22Rv1 (cell line): ENCODE data around the gene NRXN2.

Experiments
- H3K27ac ChIP-seq: fragments of 450-650 bp; 2 replicates; pipeline ENCODE4 v1.5.1; 2017
- ZFX ChIP-seq: fragments of 450-650 bp; IDR thresholded peaks from 2 replicates; pipeline ENCODE4 v1.6.1; 2017; ENCODE audit warnings: antibody characterized with exemption, borderline replicate concordance
- TF ChIP-seq, protein P1 (sequence below): fragments of 450-650 bp; IDR thresholded peaks from 2 replicates; pipeline ENCODE4 v1.5.1; 2017; ENCODE audit warnings: mild to moderate bottlenecking

The NRXN2 gene

DNA sequence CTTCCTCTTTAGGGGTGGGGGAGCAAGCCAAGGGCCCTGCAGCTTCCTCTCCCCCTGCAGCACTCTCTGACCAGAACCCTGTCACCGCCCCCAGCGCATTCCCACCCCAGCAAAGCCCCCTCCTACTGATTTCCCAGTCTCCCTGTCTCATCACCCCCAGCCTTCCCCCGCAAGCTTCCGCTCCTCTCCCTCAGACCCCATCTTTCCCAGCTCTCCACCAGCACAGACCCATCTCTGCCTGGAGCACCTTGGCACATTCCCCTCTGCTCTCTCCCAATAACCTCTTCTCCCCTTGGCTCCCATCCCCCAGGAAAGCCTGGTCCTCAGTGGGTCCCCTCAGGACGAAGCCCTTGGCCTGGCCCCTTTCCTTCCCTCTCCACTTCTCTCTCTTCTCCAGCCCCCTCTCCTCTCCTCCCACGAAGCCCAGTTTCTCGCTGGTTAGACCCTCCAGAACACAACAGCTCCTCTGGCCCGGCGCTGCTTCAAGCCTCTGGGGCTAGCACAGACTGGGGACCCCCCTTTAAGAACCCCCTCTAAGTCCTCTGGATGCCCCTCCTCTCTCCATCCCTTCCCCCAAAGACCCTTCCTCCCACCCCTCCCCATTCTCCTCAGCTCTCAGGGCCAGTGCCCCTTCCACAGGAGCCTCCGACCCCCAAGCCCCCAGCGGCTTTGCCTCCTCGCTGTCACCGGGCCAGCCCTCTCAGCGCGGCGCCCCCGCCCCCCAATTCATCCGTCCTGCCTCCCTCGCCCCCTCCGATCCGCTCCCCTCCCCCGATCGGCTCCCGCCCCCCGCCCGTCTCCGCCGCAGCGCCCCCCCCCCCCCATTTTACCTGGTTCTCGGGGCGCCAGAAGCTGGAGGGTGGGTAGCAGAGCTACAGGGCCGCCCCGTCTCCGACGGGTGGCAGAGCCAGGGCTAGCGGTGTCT lies 594 bp downstream of the NRXN2 start:
- H3K27ac ChIP-seq: no peak overlapping the region
- TF ChIP-seq ZFX: no peak
- TF ChIP-seq, protein P1, sequence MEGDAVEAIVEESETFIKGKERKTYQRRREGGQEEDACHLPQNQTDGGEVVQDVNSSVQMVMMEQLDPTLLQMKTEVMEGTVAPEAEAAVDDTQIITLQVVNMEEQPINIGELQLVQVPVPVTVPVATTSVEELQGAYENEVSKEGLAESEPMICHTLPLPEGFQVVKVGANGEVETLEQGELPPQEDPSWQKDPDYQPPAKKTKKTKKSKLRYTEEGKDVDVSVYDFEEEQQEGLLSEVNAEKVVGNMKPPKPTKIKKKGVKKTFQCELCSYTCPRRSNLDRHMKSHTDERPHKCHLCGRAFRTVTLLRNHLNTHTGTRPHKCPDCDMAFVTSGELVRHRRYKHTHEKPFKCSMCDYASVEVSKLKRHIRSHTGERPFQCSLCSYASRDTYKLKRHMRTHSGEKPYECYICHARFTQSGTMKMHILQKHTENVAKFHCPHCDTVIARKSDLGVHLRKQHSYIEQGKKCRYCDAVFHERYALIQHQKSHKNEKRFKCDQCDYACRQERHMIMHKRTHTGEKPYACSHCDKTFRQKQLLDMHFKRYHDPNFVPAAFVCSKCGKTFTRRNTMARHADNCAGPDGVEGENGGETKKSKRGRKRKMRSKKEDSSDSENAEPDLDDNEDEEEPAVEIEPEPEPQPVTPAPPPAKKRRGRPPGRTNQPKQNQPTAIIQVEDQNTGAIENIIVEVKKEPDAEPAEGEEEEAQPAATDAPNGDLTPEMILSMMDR: no peak

DNA sequence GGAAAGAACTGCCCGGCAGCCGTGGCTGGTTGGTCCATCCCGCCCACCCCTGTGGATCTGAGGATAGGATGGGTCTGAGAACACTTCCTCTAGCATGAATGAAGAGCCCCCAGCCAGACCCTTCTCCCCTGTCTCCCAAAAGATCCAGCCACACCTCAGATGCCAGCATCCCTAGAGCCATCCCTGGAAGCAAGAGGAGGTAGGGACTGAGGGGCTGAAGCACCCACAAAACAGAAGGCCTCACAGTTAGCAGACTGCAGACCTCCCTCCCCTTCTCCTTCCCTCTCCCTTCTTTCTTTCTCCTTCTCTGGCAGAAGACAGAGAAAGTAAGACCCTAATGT lies 1.7 kb downstream of the NRXN2 start:
- TF ChIP-seq, protein P1: no peak
- H3K27ac ChIP-seq: no peak overlapping the region

DNA sequence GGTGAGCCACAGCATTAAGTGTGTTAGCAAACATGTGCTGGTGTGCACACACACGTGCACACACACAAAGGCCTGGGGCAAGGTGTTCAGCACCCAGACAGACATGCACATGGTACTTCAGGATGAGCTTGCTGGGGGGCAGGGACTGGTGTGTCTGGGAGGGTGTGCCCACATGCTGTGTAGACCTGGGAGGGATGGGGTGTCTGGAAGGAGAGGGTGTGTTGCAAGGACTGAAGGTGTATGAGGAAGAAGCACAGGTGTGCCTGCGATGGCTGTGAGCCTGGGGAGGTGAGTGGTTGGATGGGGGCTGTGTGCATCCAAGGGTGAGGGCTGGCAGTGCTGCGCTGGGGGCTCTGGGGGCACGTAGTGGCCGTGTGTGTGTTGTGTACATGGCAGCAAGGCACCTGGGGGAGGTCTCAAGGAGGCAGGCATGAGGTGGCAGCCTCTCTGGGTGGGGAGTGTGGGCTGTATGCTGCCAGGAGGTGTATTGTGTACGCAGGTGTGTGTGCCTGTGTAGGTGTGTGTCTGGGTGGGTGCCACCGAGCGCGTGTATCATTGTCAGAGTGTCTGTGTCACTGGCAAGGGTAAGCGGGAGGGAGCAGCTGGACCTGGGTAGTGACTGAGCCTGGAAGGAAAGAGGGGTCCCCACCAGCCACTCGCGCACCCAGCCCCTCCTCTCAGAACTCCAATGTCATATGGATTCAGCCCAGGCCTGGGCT lies 2.2 kb downstream of the NRXN2 start:
- no peak for TF ChIP-seq ZFX
- TF ChIP-seq, protein P1: no peak
- H3K27ac ChIP-seq: no peak overlapping the region

DNA sequence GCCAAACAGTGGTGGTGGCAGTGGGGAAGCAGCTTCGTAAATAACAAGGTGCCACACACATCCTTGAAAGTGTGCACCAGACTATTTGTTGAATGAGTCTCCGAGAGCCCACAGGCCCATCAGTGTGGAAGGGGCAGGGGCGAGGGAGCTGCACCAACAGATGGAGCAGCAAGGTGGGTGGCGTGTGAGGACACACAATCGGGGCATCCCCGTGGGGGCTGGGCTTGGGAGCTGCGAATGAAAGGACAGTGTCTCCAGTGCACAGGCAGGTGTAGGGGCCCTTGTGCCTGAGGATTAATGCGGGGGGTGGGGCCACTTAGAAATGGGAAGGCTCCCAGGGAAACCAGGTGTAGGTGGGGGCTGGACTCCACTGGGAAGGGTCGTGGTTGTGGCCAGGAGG lies 2.8 kb downstream of the NRXN2 start:
- TF ChIP-seq ZFX: no peak
- TF ChIP-seq, protein P1: no peak
- no peak overlapping the region for H3K27ac ChIP-seq

DNA sequence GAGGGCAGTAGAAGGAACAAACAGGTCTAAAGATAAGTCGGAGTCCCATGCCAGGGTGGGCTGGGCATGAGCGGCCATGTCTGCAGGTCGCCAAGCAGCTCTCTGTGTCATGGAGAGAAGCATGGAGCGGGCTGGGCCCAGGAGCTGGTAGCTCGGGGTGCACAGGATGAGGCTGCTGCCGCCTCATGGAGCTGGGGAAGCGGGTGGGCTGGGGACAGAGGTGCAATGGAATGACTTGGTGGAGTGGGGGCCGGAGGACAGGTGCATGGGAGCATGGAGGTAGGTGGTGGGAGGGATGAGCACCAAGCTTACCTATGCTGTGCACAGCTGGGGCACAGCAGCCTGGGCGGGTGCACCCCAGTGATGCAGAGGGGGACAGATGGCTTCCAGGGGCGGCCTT lies 3.6 kb downstream of the NRXN2 start:
- H3K27ac ChIP-seq: no peak overlapping the region
- TF ChIP-seq ZFX: no peak
- TF ChIP-seq, protein P1: no peak

DNA sequence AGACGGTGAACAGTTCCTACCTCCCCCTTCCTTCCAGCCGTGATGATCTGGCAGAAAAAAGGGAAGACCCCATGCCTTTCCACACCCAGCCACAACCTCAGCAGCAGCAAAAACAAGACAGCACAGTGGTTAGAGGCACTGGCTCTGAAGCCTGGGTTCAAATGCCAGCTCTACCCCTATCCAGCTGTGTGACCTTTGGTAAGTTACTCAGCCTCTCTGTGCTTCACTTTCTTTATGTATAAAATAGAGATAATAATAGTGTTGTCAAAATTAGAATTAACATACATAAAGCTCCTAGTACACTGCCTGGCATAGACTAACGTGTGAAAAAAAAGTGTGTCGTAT lies 4.2 kb downstream of the NRXN2 start:
- TF ChIP-seq, protein P1: no peak
- TF ChIP-seq ZFX: no peak

DNA sequence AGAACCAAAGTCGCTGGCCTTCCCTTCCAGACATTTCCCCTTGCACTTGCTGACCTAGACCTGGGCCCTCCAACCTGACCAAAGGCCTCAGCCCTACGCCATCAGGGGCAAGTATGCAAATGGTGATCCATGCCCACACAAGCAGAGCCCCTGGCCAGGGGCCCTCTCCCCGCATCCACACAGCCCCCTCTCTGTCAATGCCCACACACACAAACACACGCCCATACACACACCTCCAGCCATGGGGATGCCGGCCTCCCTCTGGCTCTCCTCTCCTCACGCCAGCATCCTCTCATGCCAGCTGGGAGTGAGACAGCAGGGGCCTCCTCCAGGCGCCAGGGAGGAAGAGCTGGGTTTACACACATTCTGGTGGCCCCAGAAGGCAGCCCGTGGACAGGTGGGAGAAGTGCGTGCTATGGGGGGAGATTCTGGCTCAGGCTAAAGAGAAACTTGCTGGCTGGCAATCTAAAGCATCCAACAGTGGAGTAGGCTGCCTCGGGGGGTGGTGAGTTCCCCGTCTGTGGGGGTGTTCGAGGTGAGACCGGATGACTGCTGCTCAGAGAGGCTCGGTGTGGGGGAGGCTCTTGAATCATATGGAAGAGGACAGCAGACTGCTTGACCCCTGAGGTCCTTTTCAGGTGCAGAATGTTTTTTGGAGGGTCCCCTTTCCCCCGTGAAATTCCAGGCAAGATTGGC lies 4.8 kb downstream of the NRXN2 start:
- no peak for TF ChIP-seq ZFX
- TF ChIP-seq, protein P1: no peak
- no peak overlapping the region for H3K27ac ChIP-seq

More for the DNA sequence above, 4.2 kb downstream of the NRXN2 start:
- no peak overlapping the region for H3K27ac ChIP-seq
